ENCODE data around the gene C16orf92.

DNA sequence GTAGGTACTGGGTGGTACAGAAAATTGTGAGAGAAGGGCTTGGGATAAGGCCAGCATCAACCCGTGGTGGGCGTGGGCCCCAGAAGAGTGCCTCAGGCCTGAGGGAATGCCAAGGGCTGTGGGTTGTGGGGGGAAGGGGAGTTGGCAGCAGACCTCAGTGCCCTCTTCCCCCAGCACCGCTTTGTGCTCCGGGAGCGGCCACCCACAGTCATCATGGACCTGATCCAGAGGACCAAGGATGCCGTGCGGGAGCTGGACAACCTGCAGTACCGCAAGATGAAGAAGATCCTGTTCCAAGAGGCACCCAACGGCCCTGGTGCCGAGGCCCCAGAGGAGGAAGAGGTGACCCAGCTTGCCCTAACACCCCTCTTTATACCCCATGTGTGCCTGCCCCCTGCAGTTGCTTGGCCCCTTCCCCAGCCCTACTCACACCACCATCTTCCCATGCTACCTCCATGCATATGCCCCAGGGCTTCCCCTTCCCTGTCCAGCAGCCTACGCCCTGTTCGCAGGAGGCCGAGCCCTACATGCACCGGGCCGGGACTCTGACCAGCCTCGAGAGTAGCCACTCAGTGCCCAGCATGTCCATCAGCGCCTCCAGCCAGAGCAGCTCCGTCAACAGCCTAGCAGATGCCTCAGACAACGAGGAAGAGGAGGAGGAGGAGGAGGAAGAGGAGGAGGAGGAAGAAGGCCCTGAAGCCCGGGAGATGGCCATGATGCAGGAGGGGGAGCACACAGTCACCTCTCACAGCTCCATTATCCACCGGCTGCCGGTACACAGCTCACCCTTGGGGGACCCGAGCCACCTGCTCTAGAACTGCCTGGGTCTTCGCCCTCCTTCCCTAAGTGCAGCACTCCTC, 40.2 kb upstream of the C16orf92 start:
- TF ChIP-seq MYC (CRISPR knock-in tag; IDR thresholded peaks at IDR 0.05; ENCODE audit: borderline replicate concordance) = no peak
- TF ChIP-seq KDM1A (CRISPR knock-in tag; IDR thresholded peaks at IDR 0.05) = no peak
- no peak for TF ChIP-seq ZNF557 (CRISPR knock-in tag; IDR thresholded peaks at IDR 0.05)
